Tibial nerve (tissue), 4 donors: ENCODE measurements around the gene ATPAF1. TPM values are rescaled to one million over a fixed set of nuclear protein-coding genes. Genes with fewer than 3 reads are reported as not detected.

Experiments
- DNase-seq, 2 donors: peaks; one replicate each; pipeline ENCODE4 v3.0.0-alpha.2; 2019; ENCODE audit warnings: low spot score in 2 of 2
- H3K27ac ChIP-seq, 4 donors: fragments of 200-600 bp; sonication (generic) in 3 of 4; one replicate each; pipeline ENCODE4 v1.5.1; 2017 to 2019; ENCODE audit warnings: mild to moderate bottlenecking in 1 of 4
- H3K27me3 ChIP-seq, 2 donors: fragments of 200-600 bp; sonication (generic) in 1 of 2; one replicate each; pipeline versions ENCODE4 v1.5.1 to v1.6.0; 2017 to 2019
- H3K36me3 ChIP-seq, 3 donors: fragments of 200-600 bp; sonication (generic); one replicate each; pipeline ENCODE4 v1.5.1; 2018 to 2019
- H3K4me1 ChIP-seq, 4 donors: fragments of 200-600 bp; sonication (generic) in 3 of 4; one replicate each; pipeline ENCODE4 v1.5.1; 2017 to 2019
- H3K4me3 ChIP-seq, 4 donors: fragments of 200-600 bp; sonication (generic) in 3 of 4; one replicate each; pipeline ENCODE4 v1.5.1; 2017 to 2019; ENCODE audit warnings: mild to moderate bottlenecking in 1 of 4, moderate library complexity in 1 of 4
- H3K9me3 ChIP-seq, 4 donors: fragments of 200-600 bp; sonication (generic) in 3 of 4; one replicate each; pipeline ENCODE4 v1.5.1; 2017 to 2019
- CTCF ChIP-seq, 5 experiments: fragments of 200-600 bp in 3 of 5; fragments of 450-650 bp in 2 of 5; sonication (generic) in 3 of 5; IDR thresholded peaks; one replicate each; pipeline ENCODE4 v1.5.1; 2016 to 2019; ENCODE audit warnings: antibody characterized with exemption in 5 of 5, mild to moderate bottlenecking in 3 of 5, moderate library complexity in 2 of 5
- EP300 ChIP-seq, 2 donors: sonication (generic); formaldehyde crosslinking; IDR thresholded peaks; one replicate each; pipeline ENCODE4 v1.6.1; 2017; ENCODE audit warnings: antibody characterized with exemption in 2 of 2, mild to moderate bottlenecking in 1 of 2
- POLR2A ChIP-seq, 2 donors: fragments of 450-650 bp; IDR thresholded peaks; one replicate each; pipeline ENCODE4 v1.6.1; 2017; ENCODE audit warnings: antibody characterized with exemption in 2 of 2, mild to moderate bottlenecking in 2 of 2, moderate library complexity in 2 of 2
- whole genome bisulfite sequencing, 2 donors: methylation state at CpG; one replicate each; pipeline ENCODE4 v1.1.5; 2018; 5-methylcytosine and 5-hydroxymethylcytosine counted together
- total RNA-seq, 4 donors: library from RNA; depleted of rRNA; stranded (reverse); fragments of >200 nt; gene quantifications; one replicate each; pipeline ENCODE4 v1.1.0, GENCODE V29; 2016

Gene ATPAF1
- total RNA-seq, 4 donors from 2014 or later: 26.3 to 38.5 (median 30.2) TPM

GRCh38 chr1:46621930-46622329 lies 46.2 kb downstream of the ATPAF1 start:
- H3K4me1 ChIP-seq: peaks cover 0 to 11% (median 3%) of the 10 kb centered on the region in 4 donors
- whole genome bisulfite sequencing, 2 donors: 53 to 56% methylated on average over 7 of the region's 7 CpGs
- no peak overlapping the region for H3K4me3 ChIP-seq
- no peaks in the 10 kb centered on the region for H3K36me3 ChIP-seq
- DNase-seq: no peak
- TF ChIP-seq POLR2A (IDR thresholded peaks at IDR 0.05): no peak
- TF ChIP-seq EP300 (IDR thresholded peaks at IDR 0.05): no peak
- TF ChIP-seq CTCF (IDR thresholded peaks at IDR 0.05): no peak
- no peak overlapping the region for H3K27ac ChIP-seq
- no peaks in the 10 kb centered on the region for H3K27me3 ChIP-seq
- H3K9me3 ChIP-seq: no peaks in the 10 kb centered on the region

- no peak for DNase-seq
- H3K4me1 ChIP-seq: peaks cover 0 to 23% (median 17%) of the 10 kb centered on the region in 4 donors
- H3K4me3 ChIP-seq: no peak overlapping the region
- H3K27me3 ChIP-seq: no peaks in the 10 kb centered on the region
- no peak overlapping the region for H3K27ac ChIP-seq
- no peaks in the 10 kb centered on the region for H3K36me3 ChIP-seq
- WGBS, 2 donors: 92 to 93% methylated on average over 4 to 5 of the region's 5 CpGs
- H3K9me3 ChIP-seq: no peaks in the 10 kb centered on the region
- TF ChIP-seq EP300 (IDR thresholded peaks at IDR 0.05): no peak
- no peak for TF ChIP-seq CTCF (IDR thresholded peaks at IDR 0.05)
- no peak for TF ChIP-seq POLR2A (IDR thresholded peaks at IDR 0.05)
These were observed 48.4 kb downstream of the ATPAF1 start for GRCh38 chr1:46619656-46620258.

GRCh38 chr1:46618754-46619415 lies 49.3 kb downstream of the ATPAF1 start:
- Histone ChIP-seq H3K27ac (no peak overlapping the region), H3K9me3 (no peaks in the 10 kb centered on the region), H3K36me3 (no peaks in the 10 kb centered on the region), H3K4me1 (peaks cover 0 to 32% (median 26%) of the 10 kb centered on the region in 4 donors), H3K27me3 (no peaks in the 10 kb centered on the region), H3K4me3 (no peak overlapping the region)
- no peak for TF ChIP-seq CTCF (IDR thresholded peaks at IDR 0.05)
- no peak for DNase-seq
- WGBS, 2 donors: 77 to 84% methylated on average over 4 of the region's 4 CpGs

GRCh38 chr1:46617833-46618232 lies 50.3 kb downstream of the ATPAF1 start:
- TF ChIP-seq POLR2A (IDR thresholded peaks at IDR 0.05): no peak
- Histone ChIP-seq H3K27ac (peak overlapping the region in 1 of 4 donors; percentile 98), H3K4me3 (no peak overlapping the region), H3K27me3 (no peaks in the 10 kb centered on the region), H3K4me1 (peaks cover 0 to 42% (median 36%) of the 10 kb centered on the region in 4 donors), H3K36me3 (peaks cover 0 to 3% (median 0%) of the 10 kb centered on the region in 3 donors), H3K9me3 (no peaks in the 10 kb centered on the region)
- DNase-seq: no peak
- 91% methylated on average over 3 of the region's 3 CpGs for WGBS, 2 donors

DNA sequence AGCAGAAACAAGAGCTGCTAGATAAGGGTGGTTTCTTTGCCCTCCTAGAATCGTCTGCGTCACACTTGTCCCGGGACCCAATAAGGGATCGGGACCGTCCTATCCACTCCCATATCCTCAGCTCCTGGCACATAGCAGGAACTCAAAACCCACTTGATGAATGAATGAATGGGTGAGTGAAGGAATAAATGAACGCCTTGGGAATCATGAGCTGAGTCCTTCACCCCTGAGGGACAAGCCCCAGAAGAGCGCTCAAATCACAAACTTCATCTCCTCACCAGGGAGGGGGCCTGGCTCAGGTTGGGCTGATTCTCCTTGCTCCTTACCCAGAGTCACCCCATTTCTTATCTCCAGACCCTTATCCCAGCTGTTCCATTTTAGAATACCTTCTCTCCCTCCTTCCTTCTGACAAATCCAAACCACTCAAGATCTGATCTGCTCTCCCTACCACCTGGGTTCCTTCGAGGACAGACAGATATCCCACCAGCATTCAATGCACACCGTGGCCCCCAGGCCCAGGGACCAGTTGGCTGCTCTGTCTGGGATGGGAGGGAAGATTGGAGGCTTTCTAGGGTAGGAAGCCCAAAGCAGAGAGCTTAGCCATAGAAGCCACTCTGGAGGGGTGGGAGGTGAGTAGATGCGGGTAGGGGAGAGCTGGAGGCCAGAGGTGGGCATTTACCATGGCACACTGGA lies 50.9 kb downstream of the ATPAF1 start:
- no peaks in the 10 kb centered on the region for H3K27me3 ChIP-seq
- no peaks in the 10 kb centered on the region for H3K9me3 ChIP-seq
- TF ChIP-seq CTCF (IDR thresholded peaks at IDR 0.05): no peak
- no peak for TF ChIP-seq EP300 (IDR thresholded peaks at IDR 0.05)
- TF ChIP-seq POLR2A (IDR thresholded peaks at IDR 0.05): no peak
- H3K36me3 ChIP-seq: peaks cover 0 to 6% (median 0%) of the 10 kb centered on the region in 3 donors
- peaks cover 0 to 45% (median 39%) of the 10 kb centered on the region in 4 donors for H3K4me1 ChIP-seq
- peak overlapping the region; percentile 82 to 98 (median 90) for H3K4me3 ChIP-seq
- H3K27ac ChIP-seq: peak overlapping the region; percentile 86 to 98 (median 98)
- no peak for DNase-seq
- 41 to 43% methylated on average over 10 of the region's 10 CpGs for WGBS, 2 donors
